PFSK-1 (cell line): ENCODE data around the gene CACNA1D.

Experiments
- FOXP2 ChIP-seq: optimal IDR thresholded peaks from 2 replicates; pipeline ENCODE3; 2011; ENCODE audit warnings: borderline replicate concordance, control low read depth, inconsistent platforms; ENCODE audit not compliant: insufficient read depth; ENCODE audit errors: extremely low read length, extremely low read depth
- POLR2AphosphoS5 ChIP-seq: IDR thresholded peaks from 2 replicates; pipeline ENCODE4 v1.6.1; 2012; ENCODE audit warnings: low read depth, mild to moderate bottlenecking, control low read depth, low read length, moderate library complexity
- REST ChIP-seq, 2 experiments: IDR thresholded peaks; 2 replicates each; pipeline versions ENCODE4 v1.6.1 to v1.8.0; 2011 to 2012; ENCODE audit warnings: low read depth in 2 of 2, low read length in 2 of 2, control low read depth in 1 of 2, inconsistent platforms in 1 of 2, mild to moderate bottlenecking in 1 of 2, moderate library complexity in 1 of 2; ENCODE audit not compliant: insufficient read depth in 1 of 2
- SIN3A ChIP-seq: IDR thresholded peaks from 2 replicates; pipeline ENCODE4 v1.6.1; 2012; ENCODE audit warnings: mild to moderate bottlenecking, low read length, moderate library complexity, borderline replicate concordance; ENCODE audit not compliant: insufficient read depth
- TAF1 ChIP-seq: IDR thresholded peaks from 2 replicates; pipeline ENCODE4 v1.6.1; 2012; ENCODE audit warnings: low read length, control low read depth, borderline replicate concordance; ENCODE audit not compliant: insufficient read depth

Gene CACNA1D

DNA sequence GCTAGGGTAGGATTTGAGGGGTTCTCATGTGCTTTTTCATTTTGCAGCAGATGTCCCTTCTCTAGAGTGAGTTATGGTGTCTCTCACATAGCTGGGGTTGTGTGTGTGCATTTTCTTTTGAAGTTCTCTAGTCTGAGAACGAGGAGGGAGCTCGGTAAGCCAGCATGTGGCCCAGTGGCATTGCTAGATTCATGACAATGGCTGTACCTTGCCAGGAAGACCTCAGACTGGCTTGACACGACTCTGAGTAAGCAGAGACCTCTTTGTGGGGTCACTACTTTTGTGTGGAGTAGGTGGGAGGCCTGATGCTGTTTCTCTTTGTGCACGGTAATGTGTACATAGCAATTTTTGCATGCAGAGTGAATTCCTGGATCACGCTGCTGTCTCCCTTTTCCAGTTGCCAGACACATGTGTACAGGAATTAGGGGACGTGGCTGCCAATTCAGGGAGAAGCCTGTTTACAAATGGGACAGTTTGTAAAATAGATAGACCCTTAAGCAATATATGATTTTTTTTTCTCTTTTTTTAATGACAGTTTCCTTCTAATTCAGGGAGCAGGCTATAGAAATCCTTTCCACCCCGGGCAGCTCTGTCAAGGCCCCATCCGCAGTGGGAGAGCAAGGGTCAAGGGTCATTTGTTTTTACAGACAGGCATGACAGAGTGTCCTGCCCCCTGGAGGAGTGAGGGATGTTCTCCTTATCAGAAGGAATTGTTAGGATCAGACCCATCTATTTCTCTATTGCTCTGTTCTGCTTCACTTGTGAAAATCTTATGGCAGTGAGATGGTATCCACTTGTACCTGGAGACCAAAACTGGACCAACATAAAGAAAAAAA, 4.6 kb downstream of the CACNA1D start:
- TF ChIP-seq SIN3A = no peak
- no peak for TF ChIP-seq REST (IDR thresholded peaks at IDR 0.05; ENCODE audit: insufficient read depth in 1 of 2, low read depth in 2 of 2, low read length in 2 of 2)
- TF ChIP-seq TAF1 = no peak
- no peak for TF ChIP-seq FOXP2
- TF ChIP-seq POLR2AphosphoS5 = no peak

GRCh38 chr3:53500165-53500777, 5.9 kb downstream of the CACNA1D start:
- no peak for TF ChIP-seq REST (IDR thresholded peaks at IDR 0.05; ENCODE audit: insufficient read depth in 1 of 2, low read depth in 2 of 2, low read length in 2 of 2)

DNA sequence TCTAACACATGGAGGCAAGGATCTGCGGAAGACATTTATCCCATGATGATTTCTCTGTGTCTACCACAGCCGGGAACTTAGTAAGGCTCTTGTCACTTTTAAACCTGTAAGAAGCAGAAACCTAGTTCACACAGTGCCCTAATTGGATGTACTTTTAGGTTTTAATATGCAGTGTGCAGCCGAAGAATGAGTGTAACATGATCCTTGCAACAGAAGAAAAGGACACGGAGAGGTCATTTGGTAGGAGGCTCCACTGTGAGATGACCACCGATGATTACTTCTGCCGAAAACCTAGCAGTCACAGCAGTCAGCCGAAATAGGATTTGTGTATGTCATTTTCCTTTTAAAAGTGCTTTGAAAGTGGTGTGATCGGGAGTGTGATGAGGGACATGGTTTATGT, 6.8 kb downstream of the CACNA1D start:
- TF ChIP-seq POLR2AphosphoS5 (no peak), REST (IDR thresholded peaks at IDR 0.05; ENCODE audit: insufficient read depth in 1 of 2, low read depth in 2 of 2, low read length in 2 of 2) (no peak), FOXP2 (no peak), TAF1 (no peak), SIN3A (no peak)

- no peak for TF ChIP-seq SIN3A
- TF ChIP-seq FOXP2 = no peak
- no peak for TF ChIP-seq TAF1
- TF ChIP-seq REST (IDR thresholded peaks at IDR 0.05; ENCODE audit: insufficient read depth in 1 of 2, low read depth in 2 of 2, low read length in 2 of 2) = no peak
- TF ChIP-seq POLR2AphosphoS5 = no peak
Measured at GRCh38 chr3:53502737-53503136, 8.3 kb downstream of the CACNA1D start.
